HG03469 (cell line): ENCODE measurements around the gene ZNF573.

Source experiments
- ATAC-seq: cut with Tn5 transposase; IDR thresholded peaks from one replicate; pipeline ENCODE4 v1.9.1; 2021; ENCODE audit warnings: mild to moderate bottlenecking, moderate library complexity, moderate number of reproducible peaks; ENCODE audit not compliant: unreplicated experiment

ZNF573 gene

DNA sequence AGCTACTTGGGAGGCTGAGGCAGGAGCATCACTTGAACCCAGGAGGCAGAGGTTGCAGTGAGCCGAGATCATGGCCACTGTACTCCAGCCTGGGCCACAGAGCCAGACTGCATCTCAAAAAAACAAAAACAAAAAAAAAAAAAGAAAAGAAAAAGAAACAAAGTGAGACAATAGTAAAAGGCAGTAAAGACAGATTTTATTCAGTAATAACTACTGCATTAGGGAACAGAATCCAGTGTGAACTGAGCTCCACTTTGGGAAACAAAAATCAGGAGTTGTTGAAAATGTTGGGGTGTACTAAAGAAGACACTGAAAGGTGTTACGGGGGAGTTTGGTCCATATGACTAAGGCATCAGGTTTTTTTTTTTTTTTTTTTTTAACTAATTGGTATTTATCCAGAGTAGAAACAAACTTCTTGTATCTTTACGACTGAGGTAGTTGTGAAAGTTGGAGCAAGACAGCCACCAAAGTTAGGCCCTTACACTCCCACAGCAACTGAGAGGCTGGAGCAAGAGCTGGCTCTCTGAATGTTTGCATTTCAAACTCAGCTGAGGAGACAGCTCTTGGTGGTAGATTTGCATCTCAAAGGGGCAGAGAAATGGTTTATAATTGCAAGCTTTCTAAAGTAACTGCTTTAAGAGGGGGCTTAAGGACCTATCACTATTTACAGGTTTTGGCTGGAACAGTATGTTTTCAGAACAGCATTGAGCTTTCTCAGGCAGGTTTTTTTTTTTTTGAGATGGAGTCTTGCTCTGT is 84.1 kb downstream of the ZNF573 start:
- no peak for ATAC-seq

DNA sequence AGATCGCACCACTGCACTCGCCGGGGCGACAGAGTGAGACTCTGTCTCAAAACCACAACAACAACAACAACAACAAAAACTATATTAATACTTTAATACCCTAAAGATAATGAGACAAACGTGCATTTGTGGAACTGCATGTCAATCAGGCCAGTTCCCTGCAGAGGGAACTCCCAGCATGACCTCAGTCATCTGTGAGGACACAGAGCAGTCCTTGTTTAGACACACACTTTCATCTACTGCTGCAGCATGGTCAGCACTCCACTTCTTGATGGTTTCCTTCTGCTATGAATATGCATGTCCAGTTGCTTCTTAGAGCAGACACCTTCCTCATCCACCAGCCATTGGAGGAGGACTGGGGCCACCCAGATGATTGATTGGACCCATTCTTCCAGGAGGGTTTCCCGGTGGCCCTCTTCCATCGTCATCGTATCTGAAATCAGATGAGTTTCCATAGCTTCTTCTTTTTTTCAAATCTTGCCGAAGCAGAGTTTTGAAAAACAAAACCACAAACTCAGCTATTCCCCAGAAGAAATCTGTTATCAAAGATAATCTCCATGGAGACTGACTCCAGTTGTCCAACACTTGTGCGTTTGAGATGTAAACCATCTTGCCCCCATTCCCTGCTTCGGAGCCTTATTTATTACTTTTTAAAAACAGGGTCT is 86.3 kb downstream of the ZNF573 start:
- ATAC-seq = no peak

DNA sequence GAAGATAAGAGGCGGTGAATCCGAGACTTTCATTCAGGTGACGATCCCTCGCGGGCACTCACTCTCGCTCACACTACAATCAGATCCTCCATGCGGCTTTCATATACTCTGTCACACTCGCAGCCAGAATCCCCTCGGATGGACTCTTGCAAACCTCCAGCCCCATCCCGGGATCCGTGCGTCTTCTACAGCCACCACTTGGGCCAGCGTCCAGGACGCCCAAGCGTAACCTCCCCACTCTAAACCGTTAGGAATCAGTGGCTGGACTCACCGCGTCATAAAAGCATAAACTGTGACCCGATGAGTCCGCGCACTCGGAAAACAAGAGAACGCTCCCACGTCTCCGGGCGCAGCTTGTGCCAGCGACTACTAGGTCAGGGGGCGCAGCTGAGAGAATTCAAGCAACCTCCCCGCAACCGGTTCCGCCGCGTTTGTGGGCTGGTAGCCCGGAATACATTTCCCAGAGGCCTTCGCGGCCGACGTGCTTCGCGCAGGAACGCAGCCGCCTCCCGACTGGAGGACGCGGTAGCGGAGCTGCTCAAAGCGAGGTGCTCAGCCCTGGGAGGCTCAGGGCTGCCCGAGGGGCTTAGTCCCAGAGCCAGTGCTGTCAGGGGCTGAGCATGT is 87.4 kb downstream of the ZNF573 start:
- no peak for ATAC-seq
